Dermis microvascular lymphatic vessel endothelial cell (primary cell): ENCODE results near the gene SOBP. TPM values are rescaled to one million over a fixed set of nuclear protein-coding genes. Genes with fewer than 3 reads are reported as not detected.

Experiments
- DNase-seq, 2 donors: peaks; one replicate each; pipeline versions ENCODE4 v3.0.0 to v3.0.0-alpha.2; 2010; ENCODE audit warnings: low read depth in 2 of 2
- total RNA-seq: library from RNA; depleted of rRNA; stranded (reverse); fragments of >200 nt; gene quantifications from 2 replicates; pipeline ENCODE4 v1.2.1, GENCODE V29; 2014

The SOBP gene
- total RNA-seq, 1 donor from 2014 or later = 0.26 TPM

GRCh38 chr6:107523054-107523791 lies 33.3 kb downstream of the SOBP start:
- no peak for DNase-seq

- no peak for DNase-seq
Measured at GRCh38 chr6:107523794-107524193, 33.9 kb downstream of the SOBP start.

- DNase-seq = no peak
Measured at GRCh38 chr6:107524626-107525025, 34.7 kb downstream of the SOBP start.

GRCh38 chr6:107531868-107532267 lies 42.0 kb downstream of the SOBP start:
- DNase-seq = no peak

- no peak for DNase-seq
Measured at GRCh38 chr6:107532706-107533105, 42.8 kb downstream of the SOBP start.

- no peak for DNase-seq
Measured at GRCh38 chr6:107533415-107534059, 43.6 kb downstream of the SOBP start.

GRCh38 chr6:107534571-107535141 lies 44.7 kb downstream of the SOBP start:
- DNase-seq = no peak

GRCh38 chr6:107535626-107536025 lies 45.7 kb downstream of the SOBP start:
- DNase-seq = no peak

- no peak for DNase-seq
Measured at GRCh38 chr6:107536180-107536961, 46.5 kb downstream of the SOBP start.

GRCh38 chr6:107537559-107537958 lies 47.6 kb downstream of the SOBP start:
- DNase-seq = no peak

GRCh38 chr6:107538856-107539387 lies 49.0 kb downstream of the SOBP start:
- no peak for DNase-seq

GRCh38 chr6:107539409-107539808 lies 49.5 kb downstream of the SOBP start:
- DNase-seq = no peak

GRCh38 chr6:107539849-107540464 lies 50.0 kb downstream of the SOBP start:
- DNase-seq = no peak

- DNase-seq = no peak
Measured at GRCh38 chr6:107540465-107540857, 50.5 kb downstream of the SOBP start.

GRCh38 chr6:107542192-107542668 lies 52.3 kb downstream of the SOBP start:
- DNase-seq = no peak

GRCh38 chr6:107543088-107543487 lies 53.2 kb downstream of the SOBP start:
- no peak for DNase-seq

GRCh38 chr6:107543567-107543966 lies 53.6 kb downstream of the SOBP start:
- DNase-seq = no peak

GRCh38 chr6:107545763-107546162 lies 55.8 kb downstream of the SOBP start:
- no peak for DNase-seq

- DNase-seq = no peak
Measured at GRCh38 chr6:107546691-107547450, 57.0 kb downstream of the SOBP start.

GRCh38 chr6:107547451-107547840 lies 57.5 kb downstream of the SOBP start:
- DNase-seq = no peak
